ENCODE results near the gene ARHGAP23.

- TF ChIP-seq FOXP2 (optimal IDR thresholded peaks at IDR 0.05; ENCODE audit: borderline replicate concordance, extremely low read depth, extremely low read length, insufficient read depth) (no peak), POLR2AphosphoS5 (IDR thresholded peaks at IDR 0.05; ENCODE audit: low read depth, low read length) (no peak), REST (IDR thresholded peaks at IDR 0.05; ENCODE audit: insufficient read depth in 1 of 2, low read depth in 2 of 2, low read length in 2 of 2) (no peak), TAF1 (IDR thresholded peaks at IDR 0.05; ENCODE audit: borderline replicate concordance, insufficient read depth, low read length) (no peak)
Measured at GRCh38 chr17:38561416-38562214, 133.4 kb downstream of the ARHGAP23 start.
